Glutamatergic neuron (in vitro differentiated cells): Measurements from ENCODE around the gene ECEL1. TPM values are rescaled to one million over a fixed set of nuclear protein-coding genes. Genes with fewer than 3 reads are reported as not detected.

Source experiments
- DNase-seq: peaks from one replicate; pipeline ENCODE4 v3.0.0; 2022
- H3K27ac Mint-ChIP-seq: one replicate; pipeline ENCODE4 v1.8.0; 2020; ENCODE audit warnings: mild to moderate bottlenecking, mixed read lengths, inconsistent platforms; ENCODE audit not compliant: unreplicated experiment
- H3K27me3 Mint-ChIP-seq: one replicate; pipeline ENCODE4 v1.8.0; 2020; ENCODE audit warnings: mild to moderate bottlenecking, moderate library complexity, mixed read lengths, inconsistent platforms; ENCODE audit not compliant: unreplicated experiment
- H3K36me3 Mint-ChIP-seq: one replicate; pipeline ENCODE4 v1.8.0; 2020; ENCODE audit warnings: mild to moderate bottlenecking, mixed read lengths, inconsistent platforms; ENCODE audit not compliant: unreplicated experiment
- H3K4me1 Mint-ChIP-seq: one replicate; pipeline ENCODE4 v1.8.0; 2020; ENCODE audit warnings: mild to moderate bottlenecking, low read depth, mixed read lengths, inconsistent platforms; ENCODE audit not compliant: unreplicated experiment
- H3K4me3 Mint-ChIP-seq: one replicate; pipeline ENCODE4 v1.8.0; 2020; ENCODE audit warnings: mild to moderate bottlenecking, mixed read lengths, inconsistent platforms; ENCODE audit not compliant: unreplicated experiment
- H3K9me3 Mint-ChIP-seq: one replicate; pipeline ENCODE4 v1.8.0; 2020; ENCODE audit warnings: mild to moderate bottlenecking, moderate library complexity, mixed read lengths, inconsistent platforms; ENCODE audit not compliant: unreplicated experiment
- total RNA-seq: library from RNA; stranded (reverse); fragmentation: NEBNext Ultra II Directional; extraction: Animal tissue kit (Norgen Biotek cat#: 25700); gene quantifications from one replicate; pipeline ENCODE4 v1.2.1, GENCODE V29; 2021; ENCODE audit not compliant: unreplicated experiment
- TF ChIP-seq, protein P1 (sequence below): fragments of 200-600 bp; sonication (generic); IDR thresholded peaks from one replicate; pipeline ENCODE4 v1.5.0; 2021; ENCODE audit not compliant: partially characterized antibody, unreplicated experiment

The ECEL1 gene
- total RNA-seq, 1 donor from 2014 or later: 2.3 TPM

DNA sequence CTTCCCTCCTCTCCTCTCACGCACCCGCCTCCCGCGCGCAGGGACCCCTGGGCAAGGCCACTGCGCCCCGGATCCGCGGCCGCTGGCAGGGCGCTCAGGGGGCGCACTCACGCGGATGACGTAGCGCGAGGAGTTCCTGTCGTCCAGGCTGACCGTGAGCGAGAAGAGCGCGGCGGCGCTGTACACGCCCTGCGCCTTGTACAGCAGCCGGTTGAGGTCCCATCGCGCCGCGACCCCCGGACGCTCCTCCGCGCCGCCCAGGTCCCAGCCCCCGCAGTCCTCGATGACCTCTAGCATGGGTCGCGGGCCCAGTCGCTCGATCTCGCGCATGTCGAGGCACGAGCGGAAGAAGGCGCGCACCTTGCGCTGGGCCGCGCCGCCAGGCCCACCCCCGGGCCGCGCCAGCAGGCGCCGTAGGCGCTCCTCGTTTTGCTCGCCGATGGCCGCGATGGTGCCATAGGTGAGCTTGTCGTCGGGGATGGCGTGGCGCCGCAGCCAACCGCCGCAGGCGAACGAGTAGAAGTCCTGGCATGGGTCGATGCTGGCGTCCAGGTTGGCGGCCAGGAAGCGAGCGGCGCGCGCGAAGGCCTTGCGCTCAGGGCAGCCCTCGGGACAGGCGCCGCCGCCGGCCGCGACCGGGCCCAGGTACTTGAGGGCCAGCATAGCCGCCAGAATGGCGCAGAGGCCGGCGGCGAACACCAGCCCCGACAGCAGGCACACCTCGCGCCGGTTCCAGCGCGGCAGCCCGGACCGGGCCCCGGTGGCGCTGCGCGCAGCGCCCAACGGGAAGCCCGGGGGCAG is 1.7 kb downstream of the ECEL1 start:
- Mint-ChIP-seq H3K36me3 (no peaks in the 10 kb centered on the region), H3K27ac (no peak overlapping the region), H3K4me1 (no peaks in the 10 kb centered on the region), H3K27me3 (peaks cover 31% of the 10 kb centered on the region), H3K4me3 (no peak overlapping the region), H3K9me3 (peaks cover 9% of the 10 kb centered on the region)
- peak; percentile 29 for DNase-seq
- TF ChIP-seq, protein P1, sequence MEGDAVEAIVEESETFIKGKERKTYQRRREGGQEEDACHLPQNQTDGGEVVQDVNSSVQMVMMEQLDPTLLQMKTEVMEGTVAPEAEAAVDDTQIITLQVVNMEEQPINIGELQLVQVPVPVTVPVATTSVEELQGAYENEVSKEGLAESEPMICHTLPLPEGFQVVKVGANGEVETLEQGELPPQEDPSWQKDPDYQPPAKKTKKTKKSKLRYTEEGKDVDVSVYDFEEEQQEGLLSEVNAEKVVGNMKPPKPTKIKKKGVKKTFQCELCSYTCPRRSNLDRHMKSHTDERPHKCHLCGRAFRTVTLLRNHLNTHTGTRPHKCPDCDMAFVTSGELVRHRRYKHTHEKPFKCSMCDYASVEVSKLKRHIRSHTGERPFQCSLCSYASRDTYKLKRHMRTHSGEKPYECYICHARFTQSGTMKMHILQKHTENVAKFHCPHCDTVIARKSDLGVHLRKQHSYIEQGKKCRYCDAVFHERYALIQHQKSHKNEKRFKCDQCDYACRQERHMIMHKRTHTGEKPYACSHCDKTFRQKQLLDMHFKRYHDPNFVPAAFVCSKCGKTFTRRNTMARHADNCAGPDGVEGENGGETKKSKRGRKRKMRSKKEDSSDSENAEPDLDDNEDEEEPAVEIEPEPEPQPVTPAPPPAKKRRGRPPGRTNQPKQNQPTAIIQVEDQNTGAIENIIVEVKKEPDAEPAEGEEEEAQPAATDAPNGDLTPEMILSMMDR: no peak

DNA sequence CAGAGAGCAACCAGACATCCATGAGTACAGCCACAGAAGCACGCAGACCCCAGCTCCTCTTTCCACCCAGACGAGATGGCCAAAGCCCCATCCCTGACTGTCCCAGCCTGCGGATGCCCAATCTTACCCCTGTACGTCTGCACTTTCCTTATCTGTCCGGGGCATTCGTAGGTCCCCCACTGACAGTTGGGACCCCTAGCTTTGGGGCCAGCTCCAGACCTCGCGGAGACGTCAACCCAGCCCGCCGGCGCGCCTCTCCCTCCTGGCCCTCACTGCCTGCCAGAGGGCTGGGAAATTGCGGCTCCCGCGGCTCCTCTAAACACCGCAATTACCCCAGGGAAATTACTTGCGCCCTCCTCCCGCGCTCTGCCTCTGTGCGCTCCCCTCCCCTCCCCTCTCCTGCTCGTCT is 2.3 kb downstream of the ECEL1 start:
- peaks cover 29% of the 10 kb centered on the region for H3K27me3 Mint-ChIP-seq

DNA sequence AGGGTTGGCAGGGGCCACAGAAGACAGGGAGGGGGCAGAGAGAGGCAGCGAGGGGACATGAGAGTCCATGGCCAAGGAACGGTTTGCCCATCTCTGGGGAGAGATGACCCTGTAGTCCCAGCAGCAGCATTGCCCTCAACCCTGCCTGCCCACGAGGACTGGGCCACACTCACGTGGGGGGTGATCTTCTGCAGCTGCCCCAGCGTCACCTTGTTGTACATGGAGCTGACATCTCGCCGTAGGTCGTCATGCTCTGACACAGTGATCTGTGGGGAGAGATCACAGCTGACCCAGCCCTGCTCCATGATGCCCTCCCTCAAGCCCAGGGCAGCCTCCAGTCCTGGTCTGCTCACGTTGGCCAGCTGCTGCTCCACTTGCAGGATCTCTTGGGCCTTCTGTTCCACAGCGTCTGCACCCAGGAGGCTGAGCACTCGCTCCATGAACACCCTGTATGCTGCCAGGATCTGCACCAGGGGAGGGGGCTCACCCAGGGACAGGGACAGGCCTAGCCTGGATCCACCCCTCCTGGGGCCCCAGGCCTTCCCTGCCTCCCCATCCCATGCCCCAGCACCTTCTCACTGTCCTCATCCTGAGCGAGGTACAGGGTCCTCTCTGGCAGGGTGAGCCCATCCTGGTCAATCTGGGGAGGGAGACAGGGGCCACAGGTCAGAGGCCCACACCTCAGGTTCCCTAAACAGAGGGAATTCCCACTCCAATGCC is 2.8 kb downstream of the ECEL1 start:
- Mint-ChIP-seq H3K36me3 (no peaks in the 10 kb centered on the region), H3K27ac (no peak overlapping the region), H3K27me3 (peaks cover 27% of the 10 kb centered on the region), H3K9me3 (peaks cover 7% of the 10 kb centered on the region), H3K4me1 (no peaks in the 10 kb centered on the region), H3K4me3 (peak overlapping the region; percentile 50)
- TF ChIP-seq, protein P1: no peak
- DNase-seq: no peak

More for the DNA sequence above, 2.3 kb downstream of the ECEL1 start:
- Mint-ChIP-seq H3K9me3 (peaks cover 8% of the 10 kb centered on the region), H3K4me3 (peak overlapping the region; percentile 50), H3K36me3 (no peaks in the 10 kb centered on the region), H3K4me1 (no peaks in the 10 kb centered on the region), H3K27ac (no peak overlapping the region)
- TF ChIP-seq, protein P1: no peak
- DNase-seq: peak; percentile 40

GRCh38 chr2:232483923-232484627 is 3.6 kb downstream of the ECEL1 start:
- Mint-ChIP-seq H3K27ac (no peak overlapping the region), H3K4me3 (no peak overlapping the region), H3K27me3 (peaks cover 23% of the 10 kb centered on the region), H3K9me3 (peaks cover 5% of the 10 kb centered on the region), H3K36me3 (no peaks in the 10 kb centered on the region), H3K4me1 (no peaks in the 10 kb centered on the region)
- TF ChIP-seq, protein P1: no peak
- DNase-seq: no peak
